HG03103 (cell line): ENCODE data around the gene GATAD2A.
A peak's percentile ranks its signal among the peaks of the same experiment; 100 is the strongest.

Source experiments
- ATAC-seq: cut with Tn5 transposase; IDR thresholded peaks from one replicate; pipeline ENCODE4 v1.9.1; 2021; ENCODE audit warnings: low read depth; ENCODE audit not compliant: unreplicated experiment

The GATAD2A gene

GRCh38 chr19:19527674-19528625 is 122.5 kb downstream of the GATAD2A start:
- ATAC-seq = no peak

GRCh38 chr19:19528721-19529490 is 123.4 kb downstream of the GATAD2A start, which contains the start of gene YJEFN3:
Gene YJEFN3 (plus strand): TSS chr19:19528911. CDS start chr19:19528933, 22 bp downstream.
- ATAC-seq = no peak

GRCh38 chr19:19529783-19530422 is 124.4 kb downstream of the GATAD2A start:
- no peak for ATAC-seq

- no peak for ATAC-seq
Measured at GRCh38 chr19:19530423-19530804, 124.9 kb downstream of the GATAD2A start.

GRCh38 chr19:19530889-19531288 is 125.4 kb downstream of the GATAD2A start:
- no peak for ATAC-seq

- peak; percentile 61 for ATAC-seq
Measured at GRCh38 chr19:19531951-19532805, 126.7 kb downstream of the GATAD2A start.

GRCh38 chr19:19532806-19533701 is 127.6 kb downstream of the GATAD2A start:
- ATAC-seq = no peak

- no peak for ATAC-seq
Measured at GRCh38 chr19:19533841-19534240, 128.4 kb downstream of the GATAD2A start.

- no peak for ATAC-seq
Measured at GRCh38 chr19:19534556-19535265, 129.2 kb downstream of the GATAD2A start.

GRCh38 chr19:19535311-19536191 is 130.1 kb downstream of the GATAD2A start:
- no peak for ATAC-seq

GRCh38 chr19:19537075-19538048 is 131.9 kb downstream of the GATAD2A start:
- ATAC-seq = no peak

GRCh38 chr19:19538061-19538784 is 132.7 kb downstream of the GATAD2A start, which contains the start of gene CILP2:
Gene CILP2 (plus strand): TSS chr19:19538265. CDS start chr19:19538350, 85 bp downstream.
- no peak for ATAC-seq

- no peak for ATAC-seq
Measured at GRCh38 chr19:19538785-19539166, 133.3 kb downstream of the GATAD2A start.

GRCh38 chr19:19539698-19540063 is 134.2 kb downstream of the GATAD2A start:
- ATAC-seq = no peak

GRCh38 chr19:19540064-19540714 is 134.7 kb downstream of the GATAD2A start:
- ATAC-seq = no peak
